GM18868 (cell line): ENCODE data around the gene TECTA.

Source experiments
- ATAC-seq: cut with Tn5 transposase; IDR thresholded peaks from one replicate; pipeline ENCODE4 v1.9.1; 2021; ENCODE audit warnings: mild to moderate bottlenecking, moderate library complexity; ENCODE audit not compliant: unreplicated experiment

Gene TECTA, protein sequence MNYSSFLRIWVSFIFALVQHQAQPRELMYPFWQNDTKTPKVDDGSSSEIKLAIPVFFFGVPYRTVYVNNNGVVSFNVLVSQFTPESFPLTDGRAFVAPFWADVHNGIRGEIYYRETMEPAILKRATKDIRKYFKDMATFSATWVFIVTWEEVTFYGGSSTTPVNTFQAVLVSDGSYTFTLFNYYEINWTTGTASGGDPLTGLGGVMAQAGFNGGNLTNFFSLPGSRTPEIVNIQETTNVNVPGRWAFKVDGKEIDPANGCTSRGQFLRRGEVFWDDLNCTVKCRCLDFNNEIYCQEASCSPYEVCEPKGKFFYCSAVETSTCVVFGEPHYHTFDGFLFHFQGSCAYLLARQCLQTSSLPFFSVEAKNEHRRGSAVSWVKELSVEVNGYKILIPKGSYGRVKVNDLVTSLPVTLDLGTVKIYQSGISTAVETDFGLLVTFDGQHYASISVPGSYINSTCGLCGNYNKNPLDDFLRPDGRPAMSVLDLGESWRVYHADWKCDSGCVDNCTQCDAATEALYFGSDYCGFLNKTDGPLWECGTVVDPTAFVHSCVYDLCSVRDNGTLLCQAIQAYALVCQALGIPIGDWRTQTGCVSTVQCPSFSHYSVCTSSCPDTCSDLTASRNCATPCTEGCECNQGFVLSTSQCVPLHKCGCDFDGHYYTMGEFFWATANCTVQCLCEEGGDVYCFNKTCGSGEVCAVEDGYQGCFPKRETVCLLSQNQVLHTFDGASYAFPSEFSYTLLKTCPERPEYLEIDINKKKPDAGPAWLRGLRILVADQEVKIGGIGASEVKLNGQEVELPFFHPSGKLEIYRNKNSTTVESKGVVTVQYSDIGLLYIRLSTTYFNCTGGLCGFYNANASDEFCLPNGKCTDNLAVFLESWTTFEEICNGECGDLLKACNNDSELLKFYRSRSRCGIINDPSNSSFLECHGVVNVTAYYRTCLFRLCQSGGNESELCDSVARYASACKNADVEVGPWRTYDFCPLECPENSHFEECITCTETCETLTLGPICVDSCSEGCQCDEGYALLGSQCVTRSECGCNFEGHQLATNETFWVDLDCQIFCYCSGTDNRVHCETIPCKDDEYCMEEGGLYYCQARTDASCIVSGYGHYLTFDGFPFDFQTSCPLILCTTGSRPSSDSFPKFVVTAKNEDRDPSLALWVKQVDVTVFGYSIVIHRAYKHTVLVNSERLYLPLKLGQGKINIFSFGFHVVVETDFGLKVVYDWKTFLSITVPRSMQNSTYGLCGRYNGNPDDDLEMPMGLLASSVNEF (N-terminal part only)

DNA sequence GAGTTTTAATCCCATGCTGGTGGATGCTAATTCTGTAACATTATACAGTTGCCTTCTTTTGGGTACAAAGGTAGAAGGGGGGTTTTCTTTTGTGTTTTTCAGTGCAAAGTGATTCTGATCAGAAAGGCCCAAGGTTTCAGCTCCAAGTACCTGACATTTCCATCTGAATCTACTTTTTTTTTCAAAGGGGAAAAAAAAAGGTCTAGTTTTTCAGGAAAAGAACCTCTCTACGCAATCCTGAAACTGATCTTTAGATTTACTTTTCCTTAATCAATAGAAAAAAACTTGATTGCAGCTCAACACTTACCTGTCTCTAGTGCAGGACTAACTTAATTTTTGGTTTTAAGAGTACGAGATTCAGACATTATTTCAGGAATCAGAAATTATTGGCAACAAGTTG is at the start of gene TECTA:
Gene TECTA (plus strand): TSS at position 301 of the 400 bp plus-strand sequence. CDS start 1,423 bp downstream, outside the sequence.
- no peak for ATAC-seq

DNA sequence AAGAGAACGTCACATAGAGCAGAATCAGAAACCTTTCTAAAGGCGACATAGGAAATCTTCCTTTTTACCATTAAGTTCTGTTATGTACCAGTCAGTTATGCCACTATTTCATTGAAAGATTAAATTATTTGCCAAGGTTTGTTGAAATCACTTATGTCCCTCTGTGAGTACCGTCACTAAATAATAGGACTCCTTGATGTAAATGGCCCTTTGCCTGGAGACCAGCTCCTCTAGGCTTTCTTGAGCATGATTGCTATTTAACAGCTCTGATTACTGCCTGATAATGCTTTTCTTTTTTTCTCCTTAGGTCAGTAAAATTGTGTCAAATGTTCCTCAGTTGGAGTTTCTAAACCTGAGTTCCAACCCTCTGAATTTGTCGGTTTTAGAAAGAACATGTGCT is 47.8 kb upstream of the TECTA start:
- ATAC-seq = no peak

DNA sequence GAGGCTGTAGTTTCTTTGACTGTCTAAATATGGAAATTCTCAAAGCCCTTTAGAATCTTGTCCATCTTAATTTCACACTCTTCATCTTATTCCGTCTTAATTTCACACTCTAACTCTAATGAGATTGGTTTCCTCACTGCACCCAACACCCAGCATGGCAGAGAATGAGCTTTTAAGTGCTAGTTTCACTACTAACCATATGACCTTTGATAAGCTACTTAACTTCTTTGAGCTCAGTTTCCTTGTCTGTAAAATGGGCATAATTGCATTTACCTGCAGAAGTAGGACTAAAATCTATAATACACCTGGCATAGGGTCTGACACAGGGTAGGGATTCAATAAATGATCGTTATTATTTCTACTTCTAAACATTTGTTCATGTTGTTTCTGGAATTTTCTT is 46.8 kb upstream of the TECTA start:
- no peak for ATAC-seq

DNA sequence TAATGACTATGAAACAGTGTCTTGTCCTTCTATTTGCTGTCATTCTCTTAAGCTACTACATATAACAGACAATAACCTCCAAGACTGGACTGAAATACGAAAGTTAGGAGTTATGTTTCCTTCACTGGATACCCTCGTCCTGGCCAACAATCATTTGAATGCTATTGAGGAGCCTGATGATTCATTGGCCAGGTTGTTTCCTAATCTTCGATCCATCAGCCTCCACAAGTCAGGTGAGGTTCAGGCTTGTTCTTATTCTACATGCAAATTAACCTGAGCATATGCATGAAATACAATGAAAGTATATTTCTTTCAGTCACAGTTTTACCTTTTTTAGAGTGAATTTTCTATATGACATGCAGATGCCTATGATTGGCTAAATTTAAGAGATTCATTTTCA is 46.0 kb upstream of the TECTA start:
- ATAC-seq = no peak

DNA sequence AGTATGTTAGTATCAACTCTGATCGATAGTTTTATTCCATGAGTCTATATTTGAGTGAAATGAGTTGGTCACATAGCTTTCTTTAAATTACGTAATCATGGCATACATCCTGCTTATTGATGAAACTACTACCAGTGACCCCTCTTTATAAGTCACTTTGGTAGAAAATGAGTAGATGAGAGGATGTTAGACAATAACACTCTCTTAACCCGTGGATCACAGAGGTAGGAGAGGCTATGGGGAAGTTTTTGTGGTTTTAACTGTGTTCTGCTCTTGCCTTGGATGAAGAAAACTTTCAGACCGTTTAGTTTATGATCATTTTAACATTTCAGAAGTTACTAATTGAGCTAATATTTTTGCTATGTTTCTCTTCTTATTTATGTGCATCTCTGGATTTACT is 43.1 kb upstream of the TECTA start:
- ATAC-seq = no peak

DNA sequence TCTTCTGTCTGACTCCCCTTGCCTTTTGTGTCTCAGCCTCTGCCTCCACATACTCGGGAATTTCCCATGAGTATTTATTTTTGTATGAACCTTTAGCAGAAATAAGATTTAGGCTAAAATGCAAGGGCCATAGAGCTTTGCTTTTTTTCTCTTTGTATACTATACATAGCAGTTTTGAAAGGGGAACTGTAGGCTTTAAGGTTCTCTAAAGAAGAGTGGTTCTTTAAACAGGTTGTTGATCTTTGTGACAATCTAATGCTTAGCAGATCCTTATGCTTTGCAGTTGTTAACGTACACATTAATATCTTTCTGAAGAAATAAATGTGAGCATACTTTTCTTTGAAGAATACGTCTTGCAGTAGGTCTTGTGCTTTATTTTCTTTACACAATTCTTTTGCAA is 42.1 kb upstream of the TECTA start:
- ATAC-seq = no peak

DNA sequence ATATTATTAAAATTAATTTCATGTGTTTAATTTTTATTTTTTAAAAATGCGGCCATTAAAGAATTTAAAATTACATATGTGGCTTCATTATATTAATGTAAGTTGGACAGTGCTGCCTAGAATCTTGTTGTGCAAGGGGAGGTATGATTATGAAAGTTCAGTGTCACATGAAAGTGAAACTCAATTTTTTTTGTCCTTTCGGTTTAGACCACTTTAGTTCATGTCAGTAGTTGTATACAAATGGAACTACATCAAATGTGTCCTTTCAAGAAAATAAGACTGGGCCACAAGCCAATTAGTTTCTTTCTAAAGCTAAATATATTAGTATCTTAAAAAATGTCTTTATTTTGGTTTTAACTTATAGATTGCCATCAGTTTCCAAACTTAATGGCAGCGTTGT is 41.4 kb upstream of the TECTA start:
- peak; percentile 96 for ATAC-seq

DNA sequence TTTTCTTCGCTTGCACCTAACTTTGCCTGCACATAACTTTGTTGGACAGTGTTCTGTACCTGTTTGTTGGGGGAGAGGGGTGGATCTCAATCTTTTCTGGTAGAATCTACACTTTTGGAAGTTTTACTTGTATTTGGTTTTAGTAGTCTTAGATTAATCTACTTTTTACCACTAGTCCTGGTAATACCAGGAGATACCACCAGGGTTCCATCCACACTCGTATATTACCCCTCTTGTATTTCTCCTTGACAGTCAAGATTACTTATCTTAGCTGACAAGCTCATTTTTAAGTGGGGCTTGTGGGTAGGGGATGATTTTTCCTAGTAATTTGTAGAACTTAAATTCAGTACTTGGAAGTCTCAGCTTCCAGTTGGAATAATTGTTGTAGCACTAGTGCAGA is 37.3 kb upstream of the TECTA start:
- no peak for ATAC-seq

DNA sequence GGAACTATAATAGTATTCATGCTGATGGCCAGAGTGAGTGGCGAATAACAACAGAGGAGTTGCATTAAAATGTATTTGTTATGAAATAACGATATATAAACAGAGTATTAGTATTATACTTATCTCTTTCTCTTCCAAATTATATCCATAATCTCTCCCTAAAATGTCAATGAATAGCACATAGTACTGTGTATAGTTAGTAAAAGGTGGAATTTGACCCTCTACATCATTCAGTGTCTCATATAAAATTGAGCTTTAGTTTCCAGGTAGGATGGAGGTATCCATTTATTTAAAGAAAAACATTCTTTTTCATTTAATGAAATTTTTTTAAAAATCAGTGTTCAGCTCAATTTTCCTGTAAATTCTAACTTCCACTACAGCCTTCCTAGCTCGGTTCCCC is 34.4 kb upstream of the TECTA start:
- no peak for ATAC-seq

DNA sequence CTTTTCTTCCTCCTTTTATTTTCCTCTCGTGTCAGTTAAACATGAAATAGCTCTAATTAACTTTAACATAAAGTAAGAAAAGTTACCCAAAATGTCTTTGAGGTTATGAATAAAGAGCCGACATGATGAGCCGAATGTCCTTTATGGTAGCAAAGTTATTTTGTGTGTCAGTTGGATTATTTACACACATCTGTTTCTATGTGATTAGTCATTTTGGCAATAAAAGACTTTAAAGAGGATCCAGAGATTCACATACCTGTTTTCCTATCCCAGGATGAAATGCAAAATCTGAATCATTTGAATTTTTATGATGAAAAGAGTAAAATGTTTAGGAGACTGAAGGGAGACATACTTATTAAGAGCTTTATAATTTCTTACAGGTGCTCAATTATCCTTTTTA is 34.0 kb upstream of the TECTA start:
- ATAC-seq = no peak

DNA sequence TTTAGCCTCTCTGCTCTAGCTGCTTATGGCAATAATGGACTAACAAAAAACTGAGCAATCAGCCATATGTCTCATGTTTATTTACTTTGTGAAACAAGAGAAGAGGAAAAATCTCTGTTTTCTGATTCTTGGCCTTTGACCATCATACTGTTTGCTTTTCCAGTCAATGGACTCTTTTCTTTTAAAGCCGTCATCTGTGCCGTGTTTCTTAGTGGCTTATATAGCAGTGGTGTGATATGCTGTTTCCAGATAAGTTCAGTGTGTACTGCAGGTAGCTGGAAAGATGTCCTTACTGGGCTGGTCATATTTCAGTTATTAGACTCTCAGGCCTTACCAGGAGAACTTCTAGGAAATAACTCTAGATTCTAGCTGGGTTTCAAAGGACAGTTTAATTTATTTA is 33.6 kb upstream of the TECTA start:
- ATAC-seq = no peak

DNA sequence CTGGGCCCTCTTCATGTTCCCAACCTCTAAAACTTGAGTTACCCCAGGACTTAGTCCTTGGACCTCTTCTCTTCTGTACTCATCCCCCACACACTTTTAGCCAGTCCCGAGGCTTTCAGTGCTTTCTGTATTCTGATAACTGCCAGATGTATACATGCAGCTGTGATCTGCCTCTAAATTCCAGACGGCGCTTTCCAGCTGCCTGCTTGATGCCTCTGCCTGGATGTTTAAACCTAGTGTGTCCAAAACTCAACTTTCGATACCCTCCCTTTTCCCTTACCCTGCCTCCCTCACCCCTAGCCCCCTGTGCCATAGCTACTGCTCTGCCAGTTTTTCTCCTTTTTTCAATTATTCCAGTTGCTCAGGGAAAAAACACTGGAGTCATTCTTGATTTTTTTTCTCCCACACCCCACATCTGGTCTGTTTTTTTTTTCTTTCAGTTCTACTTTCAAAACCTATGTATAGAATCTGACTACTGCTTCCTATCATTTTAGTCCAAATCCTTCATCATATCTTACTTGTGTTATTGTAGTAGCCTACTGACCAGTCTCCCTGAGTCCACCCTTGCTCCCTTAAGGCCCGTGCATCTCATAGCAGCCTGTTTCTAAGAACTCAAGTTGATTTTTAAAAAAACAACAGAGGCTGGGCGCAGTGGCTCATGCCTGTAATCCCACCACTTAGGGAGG is 32.9 kb upstream of the TECTA start:
- ATAC-seq = no peak

DNA sequence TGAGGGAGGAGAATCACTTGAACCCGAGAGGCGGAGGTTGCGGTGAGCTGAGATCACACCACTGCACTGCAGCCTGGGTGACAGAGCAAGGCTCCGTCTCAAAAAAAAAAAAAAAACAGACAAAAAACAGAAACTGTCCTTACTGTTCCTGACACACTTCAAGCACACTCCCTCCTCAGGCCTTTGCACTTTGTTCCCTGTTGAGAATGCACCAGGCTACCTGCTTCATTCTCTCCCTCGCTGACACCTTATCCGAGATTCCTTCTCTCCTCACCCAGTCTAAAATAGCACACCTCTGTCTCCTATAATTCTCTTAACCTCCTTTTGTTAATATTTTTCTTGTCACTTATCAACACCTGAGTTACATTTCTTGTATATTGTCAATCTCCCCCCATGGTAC is 32.3 kb upstream of the TECTA start:
- ATAC-seq = no peak

DNA sequence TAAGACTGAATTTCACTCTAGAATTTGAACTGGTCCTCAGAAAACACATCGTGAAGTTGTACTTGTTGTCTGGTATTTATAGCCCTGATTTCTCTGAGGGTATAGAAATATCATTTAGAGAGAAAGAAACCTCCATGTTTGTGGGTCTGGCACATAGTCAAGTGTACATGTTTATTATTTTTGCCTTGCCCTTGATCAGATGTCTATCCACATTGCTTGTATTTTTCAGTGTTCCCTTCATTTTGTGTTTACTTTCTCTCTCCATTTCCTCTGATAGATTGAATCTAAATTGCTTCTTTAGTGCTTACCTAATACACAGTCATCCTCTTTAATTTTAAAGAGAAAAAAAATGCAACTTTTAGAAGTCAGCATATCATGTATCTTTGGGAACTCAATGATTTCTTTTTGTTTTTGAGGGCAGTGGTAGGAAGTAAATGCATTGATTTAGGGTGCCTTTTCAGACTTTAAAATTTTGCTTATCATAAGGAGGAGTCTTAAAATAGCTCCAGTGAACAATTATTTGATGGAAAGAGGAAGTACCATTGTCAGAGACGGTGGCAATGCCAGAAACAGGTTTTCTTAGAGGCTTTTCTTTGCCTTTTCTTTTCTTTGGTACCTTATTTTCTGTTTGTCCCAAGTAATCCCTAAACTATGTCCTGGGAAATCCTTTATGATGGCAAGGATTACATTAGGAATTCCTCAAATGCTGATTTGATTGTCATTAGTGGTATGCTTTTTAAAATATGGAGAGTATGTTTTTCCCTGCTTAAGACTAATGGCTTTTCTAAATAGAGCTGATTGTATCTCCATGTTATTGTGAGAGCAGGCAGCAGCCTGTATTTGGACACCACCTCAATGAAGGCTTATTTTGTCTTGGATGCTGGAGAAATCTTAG is 29.8 kb upstream of the TECTA start:
- ATAC-seq = no peak

DNA sequence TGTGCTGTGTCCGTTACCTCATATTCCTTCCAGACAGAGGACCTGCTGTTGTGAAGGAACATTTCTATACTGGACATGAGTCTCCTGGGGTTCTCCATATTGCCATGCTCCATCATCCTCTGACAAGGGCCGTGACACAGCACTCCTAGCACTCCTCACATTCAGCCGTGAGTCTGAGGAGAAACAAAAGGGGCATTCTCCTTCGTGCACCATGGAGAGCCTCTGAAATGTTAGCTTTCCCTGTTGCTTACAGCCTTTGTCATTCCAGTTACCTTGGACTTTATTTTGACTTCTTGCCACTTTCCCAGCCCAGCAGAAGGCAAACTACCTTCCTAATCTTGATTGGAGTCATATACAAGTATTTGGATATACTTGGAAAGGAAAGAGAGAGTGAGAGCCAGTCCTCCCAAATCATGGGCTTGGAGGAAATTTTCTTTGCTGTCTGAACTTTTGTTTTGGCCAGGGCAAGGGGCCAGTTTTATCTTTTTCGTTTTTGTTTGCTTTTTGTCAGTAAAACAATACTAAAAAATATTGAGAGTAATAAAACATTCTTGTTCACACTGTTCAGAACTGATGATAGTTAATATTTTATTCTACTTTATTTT is 29.1 kb upstream of the TECTA start:
- no peak for ATAC-seq

DNA sequence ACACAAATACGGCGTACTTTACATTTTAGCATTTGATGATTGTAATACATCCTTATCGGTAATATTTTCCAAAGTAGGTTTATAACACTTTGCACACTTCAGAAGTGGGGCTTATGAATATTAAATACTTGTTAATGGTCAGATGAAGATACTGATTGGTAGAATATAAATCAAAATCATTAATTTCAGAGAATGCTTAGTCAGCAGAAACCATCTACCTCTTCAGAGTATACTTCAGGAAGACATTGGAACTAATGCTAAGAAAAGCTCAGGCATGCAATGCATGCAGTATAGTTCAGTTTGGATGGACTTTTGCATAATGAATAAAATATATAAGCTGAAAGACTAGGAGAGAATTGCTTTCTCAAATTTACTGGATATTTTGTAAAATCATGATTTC is 19.7 kb upstream of the TECTA start:
- ATAC-seq = no peak

DNA sequence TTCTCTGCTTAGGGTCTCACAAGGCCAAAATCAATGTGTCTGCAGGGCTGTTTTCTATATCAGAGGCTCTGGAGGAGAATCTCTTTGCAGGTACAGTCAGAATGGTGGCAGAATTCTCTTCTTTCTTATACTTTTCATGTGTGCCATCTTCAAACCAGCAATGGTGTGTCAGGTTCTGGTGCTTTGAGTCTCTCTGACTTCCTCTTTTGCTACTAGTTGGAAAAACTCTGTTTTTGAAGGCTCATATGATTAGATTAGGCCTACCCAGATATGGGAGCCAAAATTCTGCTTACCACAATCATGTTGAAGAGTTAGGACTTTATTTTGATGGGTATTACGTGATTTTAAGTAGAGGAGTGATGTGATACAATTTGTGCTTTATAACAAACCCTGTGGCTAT is 18.8 kb upstream of the TECTA start:
- no peak for ATAC-seq

DNA sequence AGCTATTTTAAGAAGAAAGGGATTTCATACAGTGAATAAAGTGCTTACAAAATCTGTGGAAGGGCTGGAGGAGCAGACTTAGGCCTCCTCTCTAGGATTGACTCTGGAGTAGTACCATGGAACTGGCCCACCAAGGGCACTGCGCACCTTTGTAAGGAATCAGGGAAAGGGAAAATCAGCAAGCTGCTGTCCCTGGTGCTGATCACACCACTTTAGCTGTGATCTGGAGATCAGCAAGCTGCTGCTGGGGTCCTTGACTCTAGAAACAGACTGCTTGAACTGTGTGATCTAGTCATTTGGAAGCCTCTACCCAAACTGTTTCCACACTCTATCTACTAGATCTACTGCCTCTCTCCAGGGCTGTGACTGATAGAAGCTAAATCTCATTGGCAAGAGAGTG is 18.4 kb upstream of the TECTA start:
- ATAC-seq = no peak

DNA sequence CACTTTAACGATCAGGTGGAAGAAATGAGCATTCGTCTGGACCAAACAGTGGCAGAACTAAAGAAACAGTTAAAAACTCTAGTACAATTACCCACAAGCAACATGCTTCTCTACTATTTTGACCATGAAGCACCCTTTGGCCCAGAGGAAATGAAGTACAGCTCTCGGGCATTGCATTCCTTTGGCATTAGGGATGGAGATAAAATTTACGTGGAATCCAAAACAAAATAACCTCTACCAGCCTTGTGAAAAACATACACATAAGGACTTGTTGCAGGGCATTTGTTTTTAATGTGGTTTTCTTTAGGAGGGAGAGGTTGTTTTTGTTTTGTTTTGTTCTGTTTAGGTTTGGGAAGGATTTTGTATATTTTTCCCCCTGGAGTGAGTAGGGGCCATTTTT is 14.2 kb upstream of the TECTA start:
- no peak for ATAC-seq
